ENCODE measurements around the gene CD300LF. TPM values are rescaled to one million over a fixed set of nuclear protein-coding genes. Genes with fewer than 3 reads are reported as not detected.

The CD300LF gene
- polyA plus RNA-seq, 1 donor, result 0.18 TPM

GRCh38 chr17:74745548-74746177, 32.9 kb upstream of the CD300LF start:
- no peak for DNase-seq

GRCh38 chr17:74744714-74745547, 32.2 kb upstream of the CD300LF start:
- DNase-seq, result peak; percentile 63

- no peak for DNase-seq
These were observed 31.6 kb upstream of the CD300LF start for GRCh38 chr17:74744349-74744713.

GRCh38 chr17:74743755-74744154, 31.0 kb upstream of the CD300LF start:
- DNase-seq, result no peak

- DNase-seq, result no peak
These were observed 30.3 kb upstream of the CD300LF start for GRCh38 chr17:74742978-74743545.

- no peak for DNase-seq
These were observed 29.4 kb upstream of the CD300LF start for GRCh38 chr17:74742153-74742515.

GRCh38 chr17:74740641-74741387, 28.1 kb upstream of the CD300LF start:
- DNase-seq, result no peak

GRCh38 chr17:74740173-74740572, 27.4 kb upstream of the CD300LF start:
- DNase-seq, result no peak

- no peak for DNase-seq
These were observed 26.6 kb upstream of the CD300LF start for GRCh38 chr17:74739227-74739831.

GRCh38 chr17:74738051-74738996, 25.6 kb upstream of the CD300LF start:
- no peak for DNase-seq

- DNase-seq, result no peak
These were observed 24.8 kb upstream of the CD300LF start for GRCh38 chr17:74737299-74738050.

GRCh38 chr17:74736513-74737298, 24.0 kb upstream of the CD300LF start, which contains the start of gene RAB37:
TSS of gene RAB37 (plus strand) at chr17:74737256. CDS start at chr17:74737273, 17 bp downstream.
- DNase-seq, result no peak

GRCh38 chr17:74734256-74734655, 21.5 kb upstream of the CD300LF start:
- no peak for DNase-seq

- no peak for DNase-seq
These were observed 20.8 kb upstream of the CD300LF start for GRCh38 chr17:74733365-74734122.

GRCh38 chr17:74732042-74732867, 19.5 kb upstream of the CD300LF start:
- DNase-seq, result no peak

- DNase-seq, result no peak
These were observed 18.6 kb upstream of the CD300LF start for GRCh38 chr17:74731347-74731605.

GRCh38 chr17:74730491-74731346, 18.0 kb upstream of the CD300LF start:
- DNase-seq, result no peak
